DMS 273 (cell line): Measurements from ENCODE around the gene PTPRN.
A peak's percentile ranks its signal among the peaks of the same experiment; 100 is the strongest.
"Not testable (repeated sequence)": the region's sequence is repeated elsewhere in the genome, so short reads cannot be mapped to it uniquely, and the experiment has no call there.

Experiments
- DNase-seq: peaks from one replicate; lab custom pipeline; 2025; ENCODE audit not compliant: unreplicated experiment; lab: John Stamatoyannopoulos, UW

The PTPRN gene

DNA sequence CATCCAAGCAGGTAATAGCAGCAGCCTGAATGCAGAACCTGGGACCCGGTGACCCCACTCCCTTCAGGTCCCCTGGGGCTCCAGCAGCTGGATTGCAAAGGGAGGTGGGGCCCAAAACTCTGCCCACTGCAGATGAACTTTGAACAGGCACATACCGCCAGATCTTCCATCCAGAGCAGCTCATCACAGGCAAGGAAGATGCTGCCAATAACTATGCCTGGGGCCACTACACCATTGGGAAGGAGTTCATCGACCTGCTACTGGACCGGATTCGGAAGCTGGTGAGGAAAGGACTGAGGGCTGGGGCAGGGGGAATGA, 39.2 kb downstream of the PTPRN start:
- DNase-seq = no peak

DNA sequence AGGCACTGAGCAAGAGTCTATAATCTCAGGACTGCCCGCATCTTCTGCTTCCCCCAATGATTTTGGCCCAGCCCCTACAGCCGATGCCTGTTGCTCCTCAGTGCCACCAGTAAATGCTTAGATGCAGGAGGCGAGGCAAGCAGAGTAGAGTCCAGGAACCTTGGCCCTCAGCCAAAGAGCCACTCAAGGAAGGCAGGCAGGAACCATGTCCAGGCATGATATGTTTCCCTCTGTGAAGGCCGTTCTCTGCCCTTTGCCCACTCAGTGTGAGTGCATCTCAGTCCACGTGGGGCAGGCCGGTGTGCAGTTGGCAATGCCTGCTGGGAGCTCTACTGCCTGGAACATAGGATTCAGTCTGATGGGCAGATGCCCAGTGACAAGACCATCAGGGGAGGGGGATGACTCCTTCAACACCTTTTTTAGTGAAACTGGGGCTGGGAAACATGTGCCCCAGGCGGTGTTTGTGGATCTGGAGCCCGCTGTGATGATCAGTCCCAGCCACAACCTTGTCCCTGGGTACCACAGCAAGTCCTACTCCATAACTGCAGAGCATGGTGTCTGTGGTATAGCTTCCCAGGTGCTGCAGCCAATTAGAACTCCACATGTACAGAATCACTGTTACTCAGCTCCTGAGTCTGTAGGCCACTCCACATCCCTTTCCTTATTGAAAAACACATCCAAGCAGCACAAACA, 39.7 kb downstream of the PTPRN start:
- peak; percentile 29 for DNase-seq

DNA sequence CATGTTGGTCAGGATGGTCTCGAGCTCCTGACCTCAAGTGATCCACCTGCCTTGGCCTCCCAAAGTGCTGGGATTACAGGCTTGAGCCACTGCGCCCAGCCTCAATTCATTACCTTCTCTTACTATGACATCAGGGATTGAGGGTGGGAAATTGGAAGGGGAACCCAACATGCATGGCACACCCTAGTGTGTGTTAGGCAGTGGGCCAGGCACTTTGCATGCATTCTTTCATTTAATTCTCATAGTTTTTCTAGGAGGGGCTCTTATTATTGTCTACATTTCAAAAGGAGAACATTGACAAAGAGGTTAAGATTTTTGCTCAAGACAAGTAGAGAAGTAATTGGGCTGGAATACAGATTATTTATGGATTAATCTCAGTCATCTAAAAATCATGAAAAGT, 40.9 kb downstream of the PTPRN start:
- no peak for DNase-seq

DNA sequence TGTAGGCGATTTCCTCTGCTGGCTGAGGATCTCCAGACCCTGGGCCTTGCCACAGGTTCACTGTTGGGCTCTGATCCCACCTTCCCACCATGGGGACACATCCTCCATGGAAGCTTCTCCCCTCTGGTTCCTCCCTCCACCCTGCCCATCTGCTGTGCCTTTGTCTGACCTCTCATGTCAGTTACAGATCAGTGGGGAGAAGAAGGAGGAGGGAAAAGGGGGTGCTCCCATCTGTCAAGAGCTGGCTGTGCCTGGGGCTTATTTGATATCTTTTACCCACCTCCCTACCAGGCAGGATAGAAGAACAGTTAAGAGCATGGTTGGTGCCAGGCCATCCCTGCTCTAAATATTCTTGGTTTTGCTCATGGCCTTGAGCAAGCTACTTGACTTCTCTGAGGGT, 42.3 kb downstream of the PTPRN start:
- peak; percentile 50 for DNase-seq

DNA sequence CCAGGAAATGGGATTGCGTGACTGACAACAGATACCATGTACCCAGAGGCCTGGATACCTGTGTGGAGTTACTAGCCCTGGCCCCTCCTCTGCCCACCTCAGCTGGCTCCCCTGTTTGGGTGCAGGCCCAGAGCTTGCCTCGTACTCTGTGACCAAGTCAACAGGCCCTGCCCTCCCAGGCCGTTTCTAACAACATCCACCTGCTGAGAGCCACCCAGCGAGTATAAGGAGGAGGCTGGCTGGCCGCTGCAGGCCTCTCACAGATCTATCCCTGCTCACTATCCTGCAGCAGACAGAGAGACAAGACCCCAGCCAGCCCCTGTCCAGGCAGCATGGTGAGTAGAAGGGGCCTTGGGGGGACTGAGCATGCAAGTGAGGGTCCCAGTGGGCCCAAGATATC, 43.0 kb downstream of the PTPRN start:
- DNase-seq = no peak

DNA sequence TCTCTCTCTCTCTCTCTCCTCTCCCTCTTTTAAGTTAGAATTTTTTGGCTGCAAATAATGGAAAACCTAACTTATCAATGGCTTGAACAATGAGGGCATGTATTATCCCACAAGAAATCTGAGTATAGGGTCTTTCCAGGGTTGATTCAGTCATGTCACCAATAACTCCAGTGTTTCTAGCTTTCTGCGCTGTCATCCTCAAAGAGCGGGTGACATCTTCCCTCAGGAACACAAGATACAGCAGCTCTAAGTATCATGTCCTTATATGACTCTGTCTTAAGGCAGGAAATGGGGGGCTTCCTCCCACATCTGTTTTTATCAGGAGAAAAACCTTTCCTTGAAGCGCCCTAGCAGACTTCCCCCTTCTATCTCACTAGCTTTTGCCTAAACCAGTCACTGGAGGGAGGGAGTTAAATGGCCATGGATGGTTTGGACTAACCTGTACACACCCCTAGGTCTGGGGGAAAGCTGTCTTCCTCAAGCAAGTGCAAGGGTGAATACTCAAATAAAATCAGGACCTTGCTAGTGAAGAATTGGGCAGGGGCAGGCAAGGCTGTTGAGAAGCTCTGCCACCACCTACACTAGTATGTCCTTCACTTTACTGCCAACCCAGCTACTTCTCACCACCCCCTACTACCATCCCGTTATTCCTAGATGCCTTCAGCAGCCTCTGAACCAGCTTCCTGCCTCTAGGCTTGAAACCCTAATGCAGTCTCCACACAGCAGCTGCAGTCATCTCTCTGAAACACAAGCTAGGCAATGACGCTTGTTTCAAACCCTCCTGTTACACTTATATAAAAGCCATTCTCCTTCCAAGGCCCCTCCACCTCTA, 48.0 kb downstream of the PTPRN start:
- DNase-seq = no peak

DNA sequence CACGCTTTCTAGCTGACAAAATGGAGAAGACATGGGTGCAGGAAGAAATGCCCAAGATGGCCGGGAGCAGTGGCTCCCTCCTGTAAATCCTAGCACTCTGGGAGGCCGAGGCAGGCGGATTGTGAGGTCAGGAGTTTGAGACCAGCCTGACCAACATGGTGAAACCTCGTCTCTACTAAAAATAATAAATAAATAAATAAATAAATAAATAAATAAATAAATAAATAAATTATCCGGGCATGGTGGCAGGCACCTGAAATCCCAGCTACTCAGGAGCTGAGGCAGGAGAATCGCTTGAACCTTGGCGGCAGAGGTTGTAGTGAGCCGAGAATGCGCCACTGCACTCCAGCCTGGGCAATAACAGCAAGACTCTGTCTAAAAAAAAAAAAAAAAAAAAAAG, 50.3 kb downstream of the PTPRN start:
- not testable (repeated sequence) for DNase-seq

DNA sequence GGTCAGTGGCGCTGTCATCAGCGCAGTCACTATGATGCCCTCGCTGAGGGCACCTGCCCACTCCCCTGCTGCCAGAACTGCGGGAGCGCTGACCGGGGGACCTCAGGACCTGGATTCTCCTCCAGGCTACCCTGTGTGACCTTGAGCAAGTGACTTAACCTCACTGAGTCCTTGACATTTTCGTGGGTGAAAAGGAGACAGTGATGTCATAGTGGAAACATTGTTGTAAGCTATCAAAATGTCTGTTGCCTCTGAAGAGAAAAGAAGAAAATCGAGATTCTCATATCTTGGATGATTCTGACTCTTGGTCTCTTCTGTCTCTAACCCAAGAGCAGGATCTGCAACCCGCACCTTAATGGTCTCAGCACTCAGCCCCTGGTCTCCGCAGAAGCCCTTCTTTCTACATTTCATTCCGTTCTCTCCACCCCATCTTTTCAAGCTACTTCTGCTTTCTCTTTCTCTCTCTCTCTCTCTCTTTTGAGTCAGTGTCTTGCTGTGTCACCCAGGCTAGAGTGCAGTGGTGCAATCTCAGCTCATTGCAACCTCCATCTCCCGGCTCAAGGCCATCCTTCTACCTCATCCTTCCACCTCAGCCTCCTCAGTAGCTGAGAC, 54.5 kb downstream of the PTPRN start:
- no peak for DNase-seq

DNA sequence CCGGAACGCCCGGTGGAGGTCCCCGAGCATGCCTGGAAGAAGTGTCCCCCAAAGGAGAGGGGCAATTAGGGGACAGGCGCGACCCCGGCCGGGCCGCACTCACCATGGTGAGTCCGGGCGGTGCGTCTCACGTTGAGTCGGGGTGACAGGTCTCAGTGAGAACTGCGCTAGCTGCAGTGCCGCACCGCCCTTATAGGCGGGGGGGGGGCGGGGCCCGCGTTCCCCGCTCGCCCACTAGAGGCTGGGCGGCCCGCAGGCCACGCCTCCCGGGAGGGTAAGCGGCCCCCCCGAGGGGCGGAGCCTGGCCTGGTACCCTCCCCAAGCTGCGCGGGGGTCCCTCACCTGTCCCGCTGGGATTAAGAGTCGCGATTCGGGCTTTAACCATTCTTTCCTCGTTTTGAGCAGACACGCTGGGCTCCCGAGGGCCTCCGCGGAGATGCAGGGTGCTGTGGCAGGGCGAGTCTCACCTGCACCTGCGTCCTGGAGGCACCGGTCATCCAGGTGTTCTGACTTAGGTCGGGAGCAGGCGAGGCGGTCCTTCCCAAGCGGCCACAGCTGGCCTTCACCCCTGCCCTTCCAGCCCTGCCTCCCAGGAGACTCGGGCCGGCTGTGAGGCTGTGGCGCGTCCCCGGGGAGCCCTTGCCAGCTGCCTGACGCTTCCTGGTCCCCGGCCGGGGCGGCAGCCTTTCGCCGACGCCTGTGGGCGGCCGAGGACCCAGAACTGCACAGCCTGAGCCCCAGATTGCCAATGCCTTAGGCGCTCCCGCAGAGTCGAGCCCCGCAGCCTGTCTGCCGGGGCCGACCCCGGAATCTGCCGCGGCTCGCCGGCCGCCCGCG, 55.2 kb downstream of the PTPRN start, which contains the start of gene TUBA4A:
TSS of gene TUBA4A (minus strand) at position 166 of the 837 bp plus-strand sequence. CDS start at position 106, 60 bp downstream.
- DNase-seq = peak; percentile 95

DNA sequence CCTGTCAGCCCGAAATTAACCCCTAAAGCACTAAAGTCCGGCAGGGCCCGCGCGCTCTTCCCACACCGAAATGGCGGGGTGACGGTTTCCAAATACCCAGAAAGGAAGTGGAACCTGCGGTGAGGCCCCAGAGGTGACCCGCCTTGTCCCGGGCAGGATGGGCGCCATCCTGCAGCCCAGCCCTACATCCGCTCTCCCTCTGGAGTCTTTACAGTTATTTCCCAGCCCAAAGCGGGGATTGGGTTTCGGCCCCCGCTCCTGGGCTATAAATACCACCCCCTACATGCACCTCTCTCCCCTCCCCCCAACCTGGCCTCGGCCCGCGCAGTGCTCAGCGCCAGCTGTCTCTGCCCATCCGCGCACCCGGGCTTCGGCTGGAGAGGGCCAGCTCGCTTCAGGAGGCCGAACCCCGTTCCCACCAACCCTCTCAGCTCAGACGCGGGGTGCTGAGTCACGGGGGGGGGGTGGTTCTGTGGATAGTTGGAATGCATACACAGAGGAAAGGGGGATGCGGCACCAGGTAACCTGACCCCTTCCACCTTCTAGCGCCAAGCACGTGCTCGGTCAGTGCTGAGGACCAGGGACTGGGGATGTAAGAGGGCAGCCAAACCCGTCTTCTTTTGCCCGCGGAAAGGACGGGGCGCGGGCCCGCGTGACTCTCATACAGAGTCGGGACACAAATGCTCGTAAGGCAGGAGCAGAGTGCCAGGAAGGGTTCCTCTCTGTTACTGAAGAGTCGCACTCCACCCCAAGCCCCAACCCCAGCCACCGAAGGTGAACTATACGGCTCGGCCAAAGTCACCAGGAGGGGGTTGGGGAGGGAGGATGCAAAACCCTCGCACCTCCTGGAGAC, 56.1 kb downstream of the PTPRN start, which contains the start of gene TUBA4B:
TSS of gene TUBA4B (plus strand) at position 344 of the 853 bp plus-strand sequence. CDS start at position 509, 165 bp downstream.
- peak; percentile 89 for DNase-seq

DNA sequence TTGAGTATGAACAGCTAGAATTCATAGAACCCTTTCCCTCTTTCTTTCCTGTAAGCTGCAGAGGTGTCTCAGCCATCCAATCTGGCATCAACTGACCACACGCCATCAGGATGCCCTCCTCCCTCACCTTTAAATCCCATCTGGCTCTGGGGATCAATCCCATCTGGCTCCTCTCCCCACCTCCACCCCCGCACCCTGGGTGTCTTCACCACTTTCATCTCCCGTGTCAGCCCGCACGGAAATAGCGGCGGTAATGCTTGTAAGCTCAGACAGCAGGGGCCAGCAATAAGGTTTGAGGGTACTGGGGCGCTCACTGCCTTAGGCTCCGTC, 56.7 kb downstream of the PTPRN start:
- DNase-seq = peak; percentile 81

DNA sequence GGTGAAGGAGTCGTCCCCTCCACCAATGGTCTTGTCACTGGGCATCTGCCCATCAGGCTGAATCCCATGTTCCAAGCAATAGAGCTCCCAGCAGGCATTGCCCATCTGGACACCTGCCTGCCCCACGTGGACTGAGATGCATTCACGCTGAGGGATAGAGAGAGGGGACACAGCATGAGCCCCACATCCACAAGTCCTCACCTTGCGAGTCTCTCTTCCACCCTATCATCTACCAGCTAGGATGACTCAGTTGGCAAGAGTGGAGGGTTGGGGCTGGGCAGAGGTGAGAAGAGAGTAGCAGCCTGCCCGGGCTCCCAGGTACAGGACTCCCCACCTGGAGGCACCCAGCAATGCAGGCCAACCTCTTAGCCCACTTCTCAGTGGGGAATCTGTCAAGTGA, 57.1 kb downstream of the PTPRN start:
- peak; percentile 48 for DNase-seq

DNA sequence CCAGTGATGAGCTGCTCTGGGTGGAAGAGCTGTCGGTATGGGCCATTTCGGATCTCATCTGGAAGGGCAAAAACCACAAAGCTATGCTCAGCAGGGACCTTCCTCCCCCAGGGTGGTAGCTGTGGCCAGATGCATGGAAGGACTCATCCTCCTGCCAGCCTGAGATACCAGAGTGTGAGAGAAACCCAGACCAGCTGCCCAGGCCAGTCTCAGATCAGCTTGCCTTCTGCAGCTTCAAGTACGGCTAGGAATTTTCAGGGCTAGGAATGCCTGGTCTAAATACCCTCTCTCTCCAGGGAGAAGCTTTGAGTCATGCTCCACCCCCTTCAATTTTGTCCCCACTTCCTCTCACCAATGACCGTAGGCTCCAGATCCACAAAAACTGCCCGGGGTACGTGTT, 57.5 kb downstream of the PTPRN start:
- DNase-seq = peak; percentile 48

DNA sequence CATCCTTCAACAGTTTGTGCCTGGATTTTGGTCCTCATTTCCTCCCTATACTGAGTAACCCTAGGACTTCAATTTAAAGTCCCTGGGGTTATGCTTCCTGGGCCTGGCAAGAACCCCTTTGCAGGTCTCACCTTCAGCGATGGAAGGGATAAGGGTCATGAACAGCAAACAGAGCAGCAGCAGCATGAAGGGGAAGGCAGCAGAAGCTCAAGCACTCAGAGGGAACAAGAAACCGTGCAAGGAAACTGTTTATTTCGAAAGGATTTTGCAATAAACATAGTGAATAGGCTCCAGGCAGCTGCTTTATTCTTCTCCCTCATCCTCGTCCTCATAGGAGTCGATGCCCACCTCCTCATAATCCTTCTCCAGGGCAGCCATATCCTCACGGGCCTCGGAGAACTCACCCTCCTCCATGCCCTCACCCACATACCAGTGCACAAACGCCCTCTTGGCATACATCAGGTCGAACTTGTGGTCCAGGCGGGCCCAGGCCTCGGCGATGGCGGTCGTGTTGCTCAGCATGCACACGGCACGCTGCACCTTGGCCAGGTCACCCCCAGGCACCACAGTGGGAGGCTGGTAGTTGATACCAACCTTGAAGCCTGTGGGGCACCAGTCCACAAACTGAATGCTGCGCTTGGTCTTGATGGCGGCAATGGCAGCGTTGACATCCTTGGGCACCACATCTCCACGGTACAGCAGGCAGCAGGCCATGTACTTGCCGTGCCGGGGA, 59.0 kb downstream of the PTPRN start:
- peak; percentile 44 for DNase-seq

DNA sequence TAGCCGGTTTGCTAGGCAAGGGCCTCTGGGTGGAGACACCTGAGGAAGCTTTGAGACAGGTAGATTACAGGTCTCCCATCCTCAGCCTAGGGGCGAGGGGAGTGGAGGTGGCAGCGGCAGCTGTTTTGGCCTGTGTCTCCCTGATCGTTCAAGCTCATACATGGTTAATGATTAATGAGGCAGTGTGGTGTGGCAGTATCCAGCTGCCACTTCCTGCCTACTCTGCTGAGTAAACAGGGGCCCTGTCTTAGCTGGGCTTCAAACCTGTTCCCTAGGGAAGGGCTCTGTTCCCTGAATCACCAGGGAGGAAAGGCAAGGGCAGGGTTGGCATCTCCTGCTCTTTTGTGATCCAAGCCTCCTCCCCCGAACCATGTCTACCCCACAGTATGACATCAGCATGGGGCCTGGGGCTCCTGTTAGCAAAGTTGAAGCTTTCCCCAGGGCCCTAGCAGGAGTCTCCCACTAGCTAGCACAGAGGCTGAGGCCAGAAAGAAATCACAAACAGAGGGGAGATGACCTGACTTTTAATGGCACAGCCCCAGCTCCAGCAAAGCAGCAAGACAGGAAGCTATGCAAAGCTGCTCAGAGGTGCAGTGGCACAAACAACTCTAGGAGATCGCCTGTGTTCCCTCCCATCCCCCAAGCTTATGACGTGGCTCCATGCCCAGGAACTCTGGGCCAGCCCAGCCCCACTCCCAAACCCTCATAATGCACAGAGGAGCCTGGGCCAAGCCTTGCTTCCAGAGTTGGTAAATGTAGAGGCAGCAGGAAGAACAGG, 59.8 kb downstream of the PTPRN start:
- peak; percentile 94 for DNase-seq

DNA sequence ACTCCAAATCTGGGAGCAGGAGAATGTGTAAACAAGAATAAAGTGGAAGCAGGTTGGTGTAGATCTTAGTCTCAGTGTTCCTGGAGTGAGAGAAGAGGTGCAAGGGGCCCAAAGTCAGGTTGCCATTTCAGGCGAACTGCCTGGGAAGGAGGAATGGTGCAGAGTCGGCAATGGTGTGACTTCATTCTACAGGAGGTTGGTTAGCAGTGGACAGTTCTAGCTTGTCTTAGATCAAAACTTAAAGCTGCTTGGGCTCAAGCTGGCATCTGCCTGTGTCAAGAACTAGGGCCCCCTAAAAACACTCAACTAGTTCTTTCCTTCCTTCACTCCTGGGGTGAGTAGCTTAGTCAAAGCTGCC, 60.4 kb downstream of the PTPRN start:
- peak; percentile 59 for DNase-seq

DNA sequence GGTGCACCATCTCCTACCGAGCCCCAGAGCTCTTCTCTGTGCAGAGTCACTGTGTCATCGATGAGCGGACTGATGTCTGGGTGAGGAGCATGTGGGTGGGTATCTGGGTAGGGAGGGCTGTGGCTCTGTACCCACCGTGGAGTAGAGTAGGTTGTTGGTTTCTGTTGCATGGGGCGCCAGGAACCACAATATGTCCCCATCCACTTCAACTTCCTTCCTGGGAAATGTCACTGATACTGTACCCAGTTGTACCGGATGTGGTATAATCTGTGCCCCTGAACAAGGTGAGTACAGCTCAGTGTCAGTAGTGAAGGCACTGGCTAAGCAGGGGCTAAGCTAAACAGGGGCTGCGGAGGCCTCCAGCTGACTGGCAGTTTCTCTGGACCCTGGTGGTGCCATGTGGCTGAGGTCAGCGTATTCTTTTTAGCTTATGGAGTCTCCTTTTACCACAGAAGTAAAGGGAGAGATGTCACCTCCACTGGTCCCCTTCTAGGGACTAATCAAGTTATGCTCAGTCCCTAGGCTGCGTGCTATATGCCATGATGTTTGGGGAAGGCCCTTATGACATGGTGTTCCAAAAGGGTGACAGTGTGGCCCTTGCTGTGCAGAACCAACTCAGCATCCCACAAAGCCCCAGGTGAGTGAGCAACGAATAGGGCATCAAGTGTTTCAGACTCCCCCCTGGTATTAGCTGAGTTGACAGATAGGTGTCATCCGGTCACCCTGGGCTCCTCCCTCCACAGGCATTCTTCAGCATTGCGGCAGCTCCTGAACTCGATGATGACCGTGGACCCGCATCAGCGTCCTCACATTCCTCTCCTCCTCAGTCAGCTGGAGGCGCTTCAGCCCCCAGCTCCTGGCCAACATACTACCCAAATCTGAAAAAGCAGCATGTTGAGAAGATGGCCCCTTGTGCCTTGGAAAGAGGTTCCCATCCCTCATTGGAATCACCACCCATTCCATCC, 61.2 kb downstream of the PTPRN start:
- DNase-seq = no peak

DNA sequence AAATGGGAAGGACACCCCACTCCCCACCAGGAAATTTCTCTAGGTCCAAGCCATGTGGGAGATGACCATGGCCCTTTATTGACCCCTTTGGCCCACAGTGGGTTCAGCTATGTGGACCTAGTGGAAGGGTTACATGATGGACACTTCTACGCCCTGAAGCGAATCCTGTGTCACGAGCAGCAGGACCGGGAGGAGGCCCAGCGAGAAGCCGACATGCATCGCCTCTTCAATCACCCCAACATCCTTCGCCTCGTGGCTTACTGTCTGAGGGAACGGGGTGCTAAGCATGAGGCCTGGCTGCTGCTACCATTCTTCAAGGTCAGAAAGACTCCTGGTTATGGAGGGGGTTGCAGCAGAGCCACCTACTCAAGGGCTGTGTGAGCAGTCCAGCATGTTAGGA, 62.6 kb downstream of the PTPRN start:
- no peak for DNase-seq
